ENCODE measurements around the gene SLC35F3. TPM values are rescaled to one million over a fixed set of nuclear protein-coding genes. Genes with fewer than 3 reads are reported as not detected.

SLC35F3 gene
- polyA plus RNA-seq, 1 of the 3 experiments (the other 2 are of a cell fraction) = 0.87 TPM

GRCh38 chr1:234279021-234279420, 374.5 kb downstream of the SLC35F3 start:
- WGBS (ENCODE audit: low lambda C conversion rate) = 71% methylated on average over 1 of the region's 1 CpG
- no peak overlapping the region for H2AFZ ChIP-seq (ENCODE audit: low read depth)
- no peaks in the 10 kb centered on the region for H3K36me3 ChIP-seq (replicated peaks in 1 of 2; ENCODE audit: control insufficient read depth in 1 of 2, insufficient read depth in 2 of 2, low read length in 1 of 2)
- H4K20me1 ChIP-seq (ENCODE audit: insufficient read depth) = no peaks in the 10 kb centered on the region
- no peaks in the 10 kb centered on the region for H3K79me2 ChIP-seq (ENCODE audit: insufficient read depth)
- no peak for DNase-seq
- ChIA-PET POLR2A (no interaction called here), CTCF (interaction anchor here (7.7 kb wide), 1 partner anchor 66 kb away, joined by 30 read pairs; no protein-coding TSS in a partner anchor)
- no peak overlapping the region for H3K27ac ChIP-seq (ENCODE audit: low read depth in 2 of 2, low read length in 1 of 2)
- TF ChIP-seq ZBTB33 (IDR thresholded peaks at IDR 0.05; ENCODE audit: borderline replicate concordance, low read depth) (no peak), NFIC (IDR thresholded peaks at IDR 0.05; ENCODE audit: borderline replicate concordance) (no peak), POLR2AphosphoS5 (IDR thresholded peaks at IDR 0.05; ENCODE audit: low read depth, low read length) (no peak)
- H3F3A ChIP-seq (replicated peaks; ENCODE audit: insufficient read depth) = no peaks in the 10 kb centered on the region
- no peaks in the 10 kb centered on the region for H3K9me3 ChIP-seq
- H3K27me3 ChIP-seq (ENCODE audit: insufficient read depth) = no peaks in the 10 kb centered on the region
- peaks cover 0 to 26% of the 10 kb centered on the region in 2 experiments; a peak in 2 of 4 replicates for H3K4me1 ChIP-seq (ENCODE audit: control insufficient read depth in 1 of 2, insufficient read depth in 2 of 2, low read depth in 1 of 2, low read length in 1 of 2)
- no peaks in the 10 kb centered on the region for H3K9me2 ChIP-seq
- H3K4me3 ChIP-seq (ENCODE audit: low read depth in 2 of 2, low read length in 1 of 2) = no peak overlapping the region
- H3K4me2 ChIP-seq = no peak overlapping the region
- no peak overlapping the region for H3K9ac ChIP-seq

GRCh38 chr1:234280500-234280899, 376.0 kb downstream of the SLC35F3 start:
- POLR2A ChIA-PET = no interaction called here
- Histone ChIP-seq H3F3A (replicated peaks; ENCODE audit: insufficient read depth) (no peaks in the 10 kb centered on the region), H3K27me3 (ENCODE audit: insufficient read depth) (no peaks in the 10 kb centered on the region), H4K20me1 (ENCODE audit: insufficient read depth) (no peaks in the 10 kb centered on the region), H3K9me3 (no peaks in the 10 kb centered on the region), H2AFZ (ENCODE audit: low read depth) (no peak overlapping the region), H3K9ac (no peak overlapping the region), H3K9me2 (no peaks in the 10 kb centered on the region), H3K36me3 (replicated peaks in 1 of 2; ENCODE audit: control insufficient read depth in 1 of 2, insufficient read depth in 2 of 2, low read length in 1 of 2) (no peaks in the 10 kb centered on the region), H3K4me1 (ENCODE audit: control insufficient read depth in 1 of 2, insufficient read depth in 2 of 2, low read depth in 1 of 2, low read length in 1 of 2) (peaks cover 0 to 26% of the 10 kb centered on the region in 2 experiments; a peak in 2 of 4 replicates), H3K4me3 (ENCODE audit: low read depth in 2 of 2, low read length in 1 of 2) (no peak overlapping the region), H3K4me2 (no peak overlapping the region), H3K79me2 (ENCODE audit: insufficient read depth) (no peaks in the 10 kb centered on the region), H3K27ac (ENCODE audit: low read depth in 2 of 2, low read length in 1 of 2) (no peak overlapping the region)
- CTCF ChIA-PET = interaction anchor here (2.3 to 7.7 kb wide), 3 partner anchors 29 to 67 kb away, joined by 5 to 30 read pairs (median 21); no protein-coding TSS in a partner anchor
- TF ChIP-seq RCOR1 (IDR thresholded peaks at IDR 0.05; ENCODE audit: low read length) = no peak
- TF ChIP-seq FOXM1 (IDR thresholded peaks at IDR 0.05; ENCODE audit: low read depth) = no peak
- no peak for TF ChIP-seq CHD2 (IDR thresholded peaks at IDR 0.05; ENCODE audit: low read length, partially characterized antibody)
- TF ChIP-seq TEAD4 (IDR thresholded peaks at IDR 0.05; ENCODE audit: borderline replicate concordance, insufficient read depth) = no peak
- TF ChIP-seq NFIC (IDR thresholded peaks at IDR 0.05; ENCODE audit: borderline replicate concordance) = no peak
- TF ChIP-seq RXRA (IDR thresholded peaks at IDR 0.05; ENCODE audit: borderline replicate concordance, low read depth) = no peak
- no peak for DNase-seq
- 47% methylated on average over 4 of the region's 4 CpGs for WGBS (ENCODE audit: low lambda C conversion rate)

DNA sequence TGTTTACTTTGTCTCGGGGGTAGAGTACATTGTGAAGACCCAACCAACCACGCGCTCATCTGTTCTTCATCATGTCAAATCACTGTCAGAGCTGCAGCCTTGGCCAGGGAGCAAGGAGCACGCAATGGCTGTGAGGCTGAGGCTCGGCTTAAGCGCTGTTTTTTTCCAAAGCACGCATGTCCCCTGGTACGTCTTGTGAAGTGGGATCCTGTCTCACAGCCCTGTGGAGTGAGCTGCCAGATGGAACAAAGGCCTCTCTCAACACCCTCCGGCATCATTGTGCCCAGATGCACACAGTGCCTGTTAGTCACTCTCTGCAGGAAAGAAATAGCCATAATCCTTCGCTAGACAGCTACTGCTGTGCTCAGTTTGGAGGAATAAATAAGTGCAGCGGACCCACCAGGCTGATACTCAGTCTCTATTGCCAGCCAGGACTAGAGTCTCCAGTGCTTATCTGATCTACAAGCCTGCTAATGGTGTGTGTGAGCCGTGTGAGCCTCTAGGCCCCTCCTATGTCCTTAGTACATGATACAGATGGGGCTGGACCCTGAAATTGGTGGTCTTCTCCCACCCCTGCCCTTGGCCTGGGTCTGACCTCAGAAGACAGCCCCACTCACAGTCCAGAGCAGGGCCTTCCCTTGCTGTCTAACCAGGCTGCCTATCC, 377.5 kb downstream of the SLC35F3 start:
- ChIA-PET POLR2A (no interaction called here), CTCF (interaction anchor here (1.0 to 7.7 kb wide), 5 partner anchors 22 to 886 kb away, joined by 3 to 30 read pairs (median 5); no protein-coding TSS in a partner anchor)
- 38% methylated on average over 10 of the region's 12 CpGs for WGBS (ENCODE audit: low lambda C conversion rate)
- Histone ChIP-seq H3K27ac (ENCODE audit: low read depth in 2 of 2, low read length in 1 of 2) (peak overlapping the region in 1 of 2 experiments; percentile 86; a peak in 2 of 4 replicates), H3K36me3 (replicated peaks in 1 of 2; ENCODE audit: control insufficient read depth in 1 of 2, insufficient read depth in 2 of 2, low read length in 1 of 2) (no peaks in the 10 kb centered on the region), H3F3A (replicated peaks; ENCODE audit: insufficient read depth) (no peaks in the 10 kb centered on the region), H3K4me1 (ENCODE audit: control insufficient read depth in 1 of 2, insufficient read depth in 2 of 2, low read depth in 1 of 2, low read length in 1 of 2) (peaks cover 0 to 20% of the 10 kb centered on the region in 2 experiments; a peak in 2 of 4 replicates), H3K9ac (no peak overlapping the region), H3K9me2 (no peaks in the 10 kb centered on the region), H3K9me3 (no peaks in the 10 kb centered on the region), H4K20me1 (ENCODE audit: insufficient read depth) (no peaks in the 10 kb centered on the region), H3K4me2 (no peak overlapping the region), H2AFZ (ENCODE audit: low read depth) (no peak overlapping the region), H3K79me2 (ENCODE audit: insufficient read depth) (no peaks in the 10 kb centered on the region), H3K4me3 (ENCODE audit: low read depth in 2 of 2, low read length in 1 of 2) (no peak overlapping the region), H3K27me3 (ENCODE audit: insufficient read depth) (no peaks in the 10 kb centered on the region)
- DNase-seq = peak; percentile 74
- TF ChIP-seq EZH2phosphoT487 (IDR thresholded peaks at IDR 0.05; ENCODE audit: borderline replicate concordance, low read depth) = no peak
- TF ChIP-seq USF2 (IDR thresholded peaks at IDR 0.05; ENCODE audit: borderline replicate concordance, low read depth, low read length) = no peak
- TF ChIP-seq NFIC (IDR thresholded peaks at IDR 0.05; ENCODE audit: borderline replicate concordance) = no peak
- TF ChIP-seq NRF1 (IDR thresholded peaks at IDR 0.05; ENCODE audit: low read depth, low read length) = no peak
- TF ChIP-seq FOXM1 (IDR thresholded peaks at IDR 0.05; ENCODE audit: low read depth) = no peak
- TF ChIP-seq, protein P1, sequence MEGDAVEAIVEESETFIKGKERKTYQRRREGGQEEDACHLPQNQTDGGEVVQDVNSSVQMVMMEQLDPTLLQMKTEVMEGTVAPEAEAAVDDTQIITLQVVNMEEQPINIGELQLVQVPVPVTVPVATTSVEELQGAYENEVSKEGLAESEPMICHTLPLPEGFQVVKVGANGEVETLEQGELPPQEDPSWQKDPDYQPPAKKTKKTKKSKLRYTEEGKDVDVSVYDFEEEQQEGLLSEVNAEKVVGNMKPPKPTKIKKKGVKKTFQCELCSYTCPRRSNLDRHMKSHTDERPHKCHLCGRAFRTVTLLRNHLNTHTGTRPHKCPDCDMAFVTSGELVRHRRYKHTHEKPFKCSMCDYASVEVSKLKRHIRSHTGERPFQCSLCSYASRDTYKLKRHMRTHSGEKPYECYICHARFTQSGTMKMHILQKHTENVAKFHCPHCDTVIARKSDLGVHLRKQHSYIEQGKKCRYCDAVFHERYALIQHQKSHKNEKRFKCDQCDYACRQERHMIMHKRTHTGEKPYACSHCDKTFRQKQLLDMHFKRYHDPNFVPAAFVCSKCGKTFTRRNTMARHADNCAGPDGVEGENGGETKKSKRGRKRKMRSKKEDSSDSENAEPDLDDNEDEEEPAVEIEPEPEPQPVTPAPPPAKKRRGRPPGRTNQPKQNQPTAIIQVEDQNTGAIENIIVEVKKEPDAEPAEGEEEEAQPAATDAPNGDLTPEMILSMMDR (IDR thresholded peaks at IDR 0.05) = no peak
- peak; percentile 33 for TF ChIP-seq RAD21 (IDR thresholded peaks at IDR 0.05; ENCODE audit: low read length)
- no peak for TF ChIP-seq TEAD4 (IDR thresholded peaks at IDR 0.05; ENCODE audit: borderline replicate concordance, insufficient read depth)
- no peak for TF ChIP-seq POLR2AphosphoS5 (IDR thresholded peaks at IDR 0.05; ENCODE audit: low read depth, low read length)
- peak; percentile 73; the same call in 1 of the 2 replicates for TF ChIP-seq FOXJ3 (CRISPR knock-in tag; IDR thresholded peaks at IDR 0.05)
- no peak for TF ChIP-seq SIN3A (IDR thresholded peaks at IDR 0.05; ENCODE audit: borderline replicate concordance, low read depth, low read length)

Measured in SK-N-SH (cell line).